B cell (primary cell): ENCODE results near the gene SCP2. TPM values are rescaled to one million over a fixed set of nuclear protein-coding genes. Genes with fewer than 3 reads are reported as not detected.

Experiments
- ATAC-seq: fragments of 200-7000 bp; cut with Tn5 transposase; one replicate; pipeline ENCODE4 v1.10.0; 2021; ENCODE audit warnings: low read depth, mild to moderate bottlenecking, moderate number of reproducible peaks, moderate library complexity
- CTCF ChIA-PET: fragments of 350-600 bp; sonication (Branson Sonifier 250); formaldehyde crosslinking; loops from one replicate; lab custom pipeline; 2021; ENCODE audit warnings: antibody characterized with exemption, inconsistent platforms; lab: Charles Lee
- POLR2A ChIA-PET: fragments of 350-600 bp; sonication (Branson Sonifier 250); formaldehyde crosslinking; loops from one replicate; lab custom pipeline; 2021; ENCODE audit warnings: antibody characterized with exemption; lab: Charles Lee
- DNase-seq: peaks from one replicate; pipeline ENCODE4 v3.0.0; 2013
- H2AFZ ChIP-seq: 2 replicates; pipeline ENCODE4 v1.6.1; 2012; ENCODE audit warnings: mild to moderate bottlenecking, low read depth, low read length; ENCODE audit not compliant: insufficient read depth, poor library complexity, severe bottlenecking
- H3K27ac ChIP-seq, 2 donors: 1 replicate in 1 of 2; 2 replicates in 1 of 2; pipeline ENCODE4 v1.5.1; 2012 to 2013; ENCODE audit warnings: low read length in 2 of 2, mild to moderate bottlenecking in 2 of 2, moderate library complexity in 1 of 2
- H3K27me3 ChIP-seq, 4 experiments: fragments of 200-600 bp in 1 of 4; sonication (generic) in 1 of 4; replicated peaks in 1 of 4; 1 replicate in 2 of 4; 2 replicates in 2 of 4; pipeline versions ENCODE4 v1.6.1 to v1.7.0; 2013 to 2016; ENCODE audit warnings: low read length in 3 of 4, mild to moderate bottlenecking in 2 of 4, mixed read lengths in 1 of 4, moderate library complexity in 1 of 4; ENCODE audit not compliant: insufficient read depth in 4 of 4, control insufficient read depth in 3 of 4; ENCODE audit errors: control extremely low read depth in 1 of 4
- H3K36me3 ChIP-seq, 2 experiments: replicated peaks in 1 of 2; 1 replicate in 1 of 2; 2 replicates in 1 of 2; pipeline versions ENCODE4 v1.6.1 to v1.7.1; 2013; ENCODE audit warnings: low read length in 1 of 2; ENCODE audit not compliant: insufficient read depth in 2 of 2, control insufficient read depth in 1 of 2; ENCODE audit errors: control extremely low read depth in 1 of 2, extremely low read depth in 1 of 2
- H3K4me1 ChIP-seq, 2 donors: fragments of 200-600 bp in 1 of 2; sonication (generic) in 1 of 2; 1 replicate in 1 of 2; 2 replicates in 1 of 2; pipeline versions ENCODE4 v1.5.1 to v1.6.1; 2013 to 2017; ENCODE audit warnings: low read length in 2 of 2; ENCODE audit not compliant: control insufficient read depth in 2 of 2, insufficient read depth in 2 of 2
- H3K4me2 ChIP-seq: replicated peaks from 2 replicates; pipeline ENCODE3; 2012; ENCODE audit warnings: mild to moderate bottlenecking, low read depth, low read length; ENCODE audit not compliant: poor library complexity, severe bottlenecking
- H3K4me3 ChIP-seq, 5 experiments: fragments of 200-600 bp in 1 of 5; sonication (generic) in 1 of 5; 1 replicate in 3 of 5; 2 replicates in 2 of 5; pipeline versions ENCODE4 v1.5.1 to v1.7.0; 2011 to 2016; ENCODE audit warnings: low read length in 4 of 5, mild to moderate bottlenecking in 4 of 5, low read depth in 2 of 5, control low read depth in 1 of 5, moderate library complexity in 1 of 5; ENCODE audit not compliant: insufficient read depth in 1 of 5; ENCODE audit errors: control extremely low read depth in 1 of 5, extremely low read depth in 1 of 5
- H3K79me2 ChIP-seq: fragments of 200-600 bp; sonication (generic); one replicate; pipeline ENCODE4 v1.6.0; 2016; ENCODE audit warnings: low read length; ENCODE audit not compliant: control insufficient read depth, insufficient read depth
- H3K9ac ChIP-seq: fragments of 200-600 bp; sonication (generic); 2 replicates; pipeline ENCODE4 v1.6.1; 2017; ENCODE audit warnings: mild to moderate bottlenecking, low read length, moderate library complexity
- H3K9me3 ChIP-seq, 3 donors: one replicate each; pipeline versions ENCODE4 v1.6.1 to v1.7.1; 2013; ENCODE audit warnings: low read length in 2 of 3; ENCODE audit not compliant: control insufficient read depth in 2 of 3, insufficient read depth in 1 of 3; ENCODE audit errors: control extremely low read depth in 1 of 3
- H4K20me1 ChIP-seq: 2 replicates; pipeline ENCODE4 v1.6.0; 2012; ENCODE audit warnings: mild to moderate bottlenecking, low read length; ENCODE audit not compliant: insufficient read depth, control insufficient read depth, poor library complexity, severe bottlenecking
- H3K27ac Mint-ChIP-seq: one replicate; pipeline ENCODE4 v1.8.0; 2021; ENCODE audit warnings: mixed read lengths
- H3K27me3 Mint-ChIP-seq: one replicate; pipeline ENCODE4 v1.8.0; 2021; ENCODE audit warnings: mixed read lengths
- H3K4me1 Mint-ChIP-seq: one replicate; pipeline ENCODE4 v1.8.0; 2021; ENCODE audit warnings: mixed read lengths
- H3K4me3 Mint-ChIP-seq: one replicate; pipeline ENCODE4 v1.8.0; 2021; ENCODE audit warnings: mixed read lengths
- H3K9me3 Mint-ChIP-seq: one replicate; pipeline ENCODE4 v1.8.0; 2022; ENCODE audit warnings: mixed read lengths; ENCODE audit not compliant: insufficient read depth
- EZH2 ChIP-seq: IDR thresholded peaks from 2 replicates; pipeline ENCODE4 v1.6.1; 2012; ENCODE audit warnings: borderline replicate concordance, low read depth, mild to moderate bottlenecking, moderate library complexity, low read length; ENCODE audit not compliant: insufficient read depth, poor library complexity, severe bottlenecking
- WGBS: methylation state at CpG from one replicate; pipeline ENCODE4 v1.1.5; 2013; ENCODE audit warnings: missing lambda C conversion rate; ENCODE audit not compliant: insufficient coverage; 5-methylcytosine and 5-hydroxymethylcytosine counted together
- intact Hi-C: fragments of 100-400 bp; cut with micrococcal nuclease; formaldehyde crosslinking; loops from one replicate; pipeline ENCODE4 v1.10.0; 2022
- polyA plus RNA-seq: library from polyadenylated mRNA; depleted of rRNA; stranded (reverse); fragments of >200 nt; gene quantifications from 2 replicates; pipeline ENCODE4 v1.2.3, GENCODE V29; 2012
- total RNA-seq, 2 donors: library from RNA; stranded (reverse); fragments of 120-200 nt in 1 of 2; gene quantifications; 1 replicate in 1 of 2; 2 replicates in 1 of 2; pipeline versions ENCODE4 v1.2.3 to v1.2.4, GENCODE V29; 2013 to 2022
- TF ChIP-seq, protein P1 (sequence below): fragments of 200-600 bp; IDR thresholded peaks from one replicate; pipeline ENCODE4 v1.8.0; 2022; ENCODE audit warnings: antibody characterized with exemption, mild to moderate bottlenecking

Gene SCP2
- total and polyA plus RNA-seq, 2 donors (not counting 1 experiment from before 2014, with no cell fraction given) = 19.4 to 46.6 TPM

DNA sequence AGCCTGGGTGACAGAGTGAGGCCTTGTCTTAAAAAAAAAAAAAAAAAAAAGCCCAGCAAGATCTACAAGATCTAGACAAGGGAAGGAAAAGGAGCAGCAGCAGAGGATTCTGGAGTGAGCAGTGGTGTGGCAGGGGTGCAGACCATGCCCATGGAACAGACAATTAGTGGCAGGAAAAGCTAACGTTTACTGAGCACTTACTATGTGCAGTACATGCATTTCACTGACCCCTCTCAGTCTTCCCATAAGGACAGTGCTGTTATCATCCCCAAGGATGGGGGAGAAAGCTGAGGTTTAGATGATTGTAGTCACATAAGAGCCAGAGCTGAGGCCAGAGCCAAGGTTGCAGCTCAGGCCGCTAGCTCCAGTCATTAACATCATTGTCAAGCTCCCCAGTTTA lies 140.8 kb downstream of the SCP2 start:
- Mint-ChIP-seq H3K4me1 (peaks cover 6% of the 10 kb centered on the region), H3K9me3 (no peaks in the 10 kb centered on the region), H3K4me3 (no peak overlapping the region), H3K27me3 (peaks cover 27% of the 10 kb centered on the region), H3K27ac (no peak overlapping the region)
- no peaks in the 10 kb centered on the region for H3K36me3 ChIP-seq
- CTCF ChIA-PET = no interaction called here
- H3K9ac ChIP-seq = no peak overlapping the region
- peaks cover 0 to 20% (median 4%) of the 10 kb centered on the region in 4 experiments for H3K27me3 ChIP-seq
- WGBS = no CpG with 5 or more reads among the region's 2 CpGs
- H2AFZ ChIP-seq = no peak overlapping the region
- peaks cover 2 to 4% of the 10 kb centered on the region in 2 donors for H3K4me1 ChIP-seq
- intact Hi-C loops = no loop called here
- no peaks in the 10 kb centered on the region for H3K79me2 ChIP-seq
- H4K20me1 ChIP-seq = no peaks in the 10 kb centered on the region
- H3K9me3 ChIP-seq = no peaks in the 10 kb centered on the region
- DNase-seq (no peak), ATAC-seq (no peak)
- TF ChIP-seq, protein P1, sequence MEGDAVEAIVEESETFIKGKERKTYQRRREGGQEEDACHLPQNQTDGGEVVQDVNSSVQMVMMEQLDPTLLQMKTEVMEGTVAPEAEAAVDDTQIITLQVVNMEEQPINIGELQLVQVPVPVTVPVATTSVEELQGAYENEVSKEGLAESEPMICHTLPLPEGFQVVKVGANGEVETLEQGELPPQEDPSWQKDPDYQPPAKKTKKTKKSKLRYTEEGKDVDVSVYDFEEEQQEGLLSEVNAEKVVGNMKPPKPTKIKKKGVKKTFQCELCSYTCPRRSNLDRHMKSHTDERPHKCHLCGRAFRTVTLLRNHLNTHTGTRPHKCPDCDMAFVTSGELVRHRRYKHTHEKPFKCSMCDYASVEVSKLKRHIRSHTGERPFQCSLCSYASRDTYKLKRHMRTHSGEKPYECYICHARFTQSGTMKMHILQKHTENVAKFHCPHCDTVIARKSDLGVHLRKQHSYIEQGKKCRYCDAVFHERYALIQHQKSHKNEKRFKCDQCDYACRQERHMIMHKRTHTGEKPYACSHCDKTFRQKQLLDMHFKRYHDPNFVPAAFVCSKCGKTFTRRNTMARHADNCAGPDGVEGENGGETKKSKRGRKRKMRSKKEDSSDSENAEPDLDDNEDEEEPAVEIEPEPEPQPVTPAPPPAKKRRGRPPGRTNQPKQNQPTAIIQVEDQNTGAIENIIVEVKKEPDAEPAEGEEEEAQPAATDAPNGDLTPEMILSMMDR = no peak
- TF ChIP-seq EZH2 = no peak
- no peak overlapping the region for H3K4me3 ChIP-seq
- POLR2A ChIA-PET = interaction anchor here (0.7 kb wide), 1 partner anchor 162 kb away, joined by 3 read pairs; no protein-coding TSS in a partner anchor
- no peak overlapping the region for H3K27ac ChIP-seq
- H3K4me2 ChIP-seq = no peak overlapping the region

DNA sequence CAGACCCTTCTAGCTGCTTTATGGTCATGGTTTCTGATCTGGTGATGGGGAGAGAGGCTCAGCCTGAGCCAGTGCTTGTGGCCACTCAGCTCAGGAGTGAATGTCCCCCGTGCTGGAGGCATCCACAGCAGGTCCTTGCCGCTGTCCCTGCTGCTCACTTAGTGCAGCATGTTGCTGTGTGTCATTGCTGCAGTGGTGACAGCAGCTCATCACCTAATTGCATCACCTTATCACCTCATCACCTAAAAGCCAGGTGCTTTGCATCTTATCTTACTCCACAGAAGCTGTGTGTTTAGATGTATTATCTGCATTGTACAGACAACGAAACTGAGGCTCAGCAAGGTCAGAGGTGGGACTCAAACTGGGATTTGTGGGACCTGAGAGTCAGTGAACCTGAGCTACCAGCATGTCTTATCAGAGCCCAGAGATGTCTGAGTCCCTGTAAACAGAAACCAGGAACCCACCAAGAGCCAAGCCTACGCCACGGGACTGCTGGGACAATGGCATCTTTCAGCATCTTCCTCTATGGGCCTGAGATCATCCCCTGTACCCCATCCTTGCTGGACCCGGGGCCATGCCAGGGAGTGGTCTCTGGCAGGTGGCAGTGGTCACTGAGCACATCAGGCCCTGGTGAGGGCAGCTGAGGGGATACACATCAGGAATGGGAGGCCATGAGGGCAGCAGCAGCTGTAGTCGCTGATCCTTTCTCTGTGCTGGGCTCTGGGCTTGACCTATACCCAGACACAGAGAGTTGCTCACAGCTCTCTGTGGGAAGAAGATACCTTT lies 141.4 kb downstream of the SCP2 start:
- Histone ChIP-seq H3K4me2 (no peak overlapping the region), H3K27ac (no peak overlapping the region), H3K4me3 (no peak overlapping the region), H2AFZ (no peak overlapping the region), H3K79me2 (no peaks in the 10 kb centered on the region), H3K36me3 (no peaks in the 10 kb centered on the region), H3K9ac (no peak overlapping the region), H3K27me3 (peaks cover 0 to 14% (median 1%) of the 10 kb centered on the region in 4 experiments), H3K9me3 (no peaks in the 10 kb centered on the region), H4K20me1 (no peaks in the 10 kb centered on the region), H3K4me1 (no peaks in the 10 kb centered on the region)
- DNase-seq (no peak), ATAC-seq (no peak)
- 92% methylated on average over 5 of the region's 7 CpGs for WGBS
- ChIA-PET POLR2A (interaction anchor here (0.7 kb wide), 1 partner anchor 161 kb away, joined by 3 read pairs; no protein-coding TSS in a partner anchor), CTCF (no interaction called here)
- Mint-ChIP-seq H3K9me3 (no peaks in the 10 kb centered on the region), H3K27me3 (peaks cover 21% of the 10 kb centered on the region), H3K4me3 (no peak overlapping the region), H3K27ac (no peak overlapping the region), H3K4me1 (peaks cover 1% of the 10 kb centered on the region)
- intact Hi-C loops = no loop called here
- TF ChIP-seq EZH2 = no peak
- TF ChIP-seq, protein P1 = no peak
